Measurements from ENCODE around the gene CYP3A7.

DNA sequence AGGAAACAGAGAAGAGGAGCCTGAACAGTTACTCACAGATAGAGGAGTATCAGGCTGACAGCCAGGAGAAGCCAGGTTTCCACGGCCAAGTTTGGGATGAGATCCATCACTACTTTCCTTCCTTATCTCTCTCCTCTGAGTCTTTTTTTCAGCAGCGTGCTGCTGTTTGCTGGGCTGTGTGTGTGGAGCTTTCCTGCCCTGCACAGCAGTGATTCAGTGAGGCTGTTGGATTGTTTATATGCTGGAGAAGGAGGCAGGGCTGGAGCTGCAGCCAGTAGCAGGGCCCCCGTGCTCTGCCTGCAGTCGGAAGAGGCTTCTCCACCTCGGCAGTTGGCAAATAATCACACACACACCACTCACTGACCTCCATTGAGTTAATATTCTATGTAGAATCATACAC, at the start of gene CYP3A7:
- TF ChIP-seq, protein P1, sequence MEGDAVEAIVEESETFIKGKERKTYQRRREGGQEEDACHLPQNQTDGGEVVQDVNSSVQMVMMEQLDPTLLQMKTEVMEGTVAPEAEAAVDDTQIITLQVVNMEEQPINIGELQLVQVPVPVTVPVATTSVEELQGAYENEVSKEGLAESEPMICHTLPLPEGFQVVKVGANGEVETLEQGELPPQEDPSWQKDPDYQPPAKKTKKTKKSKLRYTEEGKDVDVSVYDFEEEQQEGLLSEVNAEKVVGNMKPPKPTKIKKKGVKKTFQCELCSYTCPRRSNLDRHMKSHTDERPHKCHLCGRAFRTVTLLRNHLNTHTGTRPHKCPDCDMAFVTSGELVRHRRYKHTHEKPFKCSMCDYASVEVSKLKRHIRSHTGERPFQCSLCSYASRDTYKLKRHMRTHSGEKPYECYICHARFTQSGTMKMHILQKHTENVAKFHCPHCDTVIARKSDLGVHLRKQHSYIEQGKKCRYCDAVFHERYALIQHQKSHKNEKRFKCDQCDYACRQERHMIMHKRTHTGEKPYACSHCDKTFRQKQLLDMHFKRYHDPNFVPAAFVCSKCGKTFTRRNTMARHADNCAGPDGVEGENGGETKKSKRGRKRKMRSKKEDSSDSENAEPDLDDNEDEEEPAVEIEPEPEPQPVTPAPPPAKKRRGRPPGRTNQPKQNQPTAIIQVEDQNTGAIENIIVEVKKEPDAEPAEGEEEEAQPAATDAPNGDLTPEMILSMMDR (IDR thresholded peaks at IDR 0.05), result no peak
- no peak for TF ChIP-seq EP300 (IDR thresholded peaks at IDR 0.05)
